HepG2 (cell line): ENCODE results near the gene TMEM158. TPM values are rescaled to one million over a fixed set of nuclear protein-coding genes. Genes with fewer than 3 reads are reported as not detected.

Experiments
- ATAC-seq: fragments of 200-7000 bp; cut with Tn5 transposase; 3 replicates; pipeline ENCODE4 v1.9.1; 2020; ENCODE audit warnings: mild to moderate bottlenecking, moderate library complexity
- BruUV-seq: library from RNA; stranded (reverse); fragments of 400-500 nt; replicated peaks from 2 replicates; lab custom pipeline; 2021; lab: Mats Ljungman, UMichigan
- CTCF ChIA-PET: fragments of 300-600 bp; formaldehyde crosslinking; extraction: SDS; loops from one replicate; lab custom pipeline; 2021; ENCODE audit warnings: low total read pairs, inconsistent platforms, low intra/inter-chr PET ratio; lab: Yijun Ruan, JAX
- POLR2A ChIA-PET: fragments of 350-600 bp; sonication (Branson Sonifier 250); formaldehyde crosslinking; loops from one replicate; lab custom pipeline; 2020; ENCODE audit warnings: antibody characterized with exemption, inconsistent platforms; lab: Yijun Ruan, JAX
- DNase-seq: peaks from one replicate; pipeline ENCODE4 v3.0.0-alpha.2; 2015; ENCODE audit warnings: low spot score
- FAIRE-seq: peaks from 3 replicates; lab custom pipeline; 2011; peaks lifted over from hg19 to GRCh38; lab: Jason Lieb, UNC
- H2AFZ ChIP-seq: one replicate; pipeline ENCODE4 v1.6.1; 2011; ENCODE audit warnings: low read length, inconsistent platforms
- H3K27ac ChIP-seq: fragments of 300-600 bp; 3 replicates; pipeline ENCODE4 v1.8.0; 2011; ENCODE audit warnings: mixed run types, mild to moderate bottlenecking, mixed read lengths, low read length, inconsistent platforms; ENCODE audit not compliant: insufficient read depth; ENCODE audit errors: extremely low read length
- H3K27me3 ChIP-seq, 2 experiments: fragments of 200-600 bp in 1 of 2; 2 replicates in 1 of 2; 3 replicates in 1 of 2; pipeline versions ENCODE4 v1.6.0 to v1.8.0; 2011; ENCODE audit warnings: low read length in 2 of 2, mild to moderate bottlenecking in 2 of 2, moderate library complexity in 2 of 2, inconsistent platforms in 1 of 2; ENCODE audit not compliant: insufficient read depth in 2 of 2, control insufficient read depth in 1 of 2
- H3K36me3 ChIP-seq, 2 experiments: fragments of 200-600 bp in 1 of 2; replicated peaks in 1 of 2; 2 replicates in 1 of 2; 3 replicates in 1 of 2; pipeline versions ENCODE4 v1.5.1 to v1.8.0; 2011; ENCODE audit warnings: low read length in 2 of 2, inconsistent platforms in 1 of 2; ENCODE audit not compliant: insufficient read depth in 2 of 2, control insufficient read depth in 1 of 2
- H3K4me1 ChIP-seq: 2 replicates; pipeline ENCODE4 v1.5.1; 2012; ENCODE audit warnings: low read length, inconsistent platforms; ENCODE audit not compliant: insufficient read depth
- H3K4me2 ChIP-seq: 2 replicates; pipeline ENCODE4 v1.6.0; 2011; ENCODE audit warnings: low read depth, low read length, inconsistent platforms
- H3K4me3 ChIP-seq, 3 experiments: fragments of 200-600 bp in 1 of 3; sonication (generic), shearing (Covaris generic) in 1 of 3; replicated peaks in 1 of 3; 2 replicates each; pipeline ENCODE4 v1.5.1; 2011 to 2016; ENCODE audit warnings: low read length in 3 of 3, inconsistent platforms in 2 of 3, low read depth in 2 of 3, mild to moderate bottlenecking in 2 of 3, control low read depth in 1 of 3, mixed read lengths in 1 of 3; ENCODE audit not compliant: insufficient read depth in 1 of 3
- H3K79me2 ChIP-seq: one replicate; pipeline ENCODE4 v1.6.1; 2011; ENCODE audit warnings: low read length, inconsistent platforms; ENCODE audit not compliant: insufficient read depth
- H3K9ac ChIP-seq: 2 replicates; pipeline ENCODE4 v1.6.0; 2011; ENCODE audit warnings: mild to moderate bottlenecking, low read depth, low read length, inconsistent platforms; ENCODE audit not compliant: insufficient read depth
- H3K9me3 ChIP-seq: 2 replicates; pipeline ENCODE4 v1.5.1; 2012; ENCODE audit warnings: mild to moderate bottlenecking, low read length
- H4K20me1 ChIP-seq: 2 replicates; pipeline ENCODE4 v1.6.0; 2011; ENCODE audit warnings: inconsistent platforms, mild to moderate bottlenecking, low read length, moderate library complexity; ENCODE audit not compliant: insufficient read depth
- ATF7-NPFF ChIP-seq: sonication (generic); formaldehyde crosslinking; IDR thresholded peaks from 2 replicates; pipeline ENCODE4 v1.8.1; 2023; ENCODE audit warnings: mild to moderate bottlenecking, low read depth, missing genetic modification reagents, moderate library complexity
- FOXK1 ChIP-seq: sonication (generic); formaldehyde crosslinking; IDR thresholded peaks from 2 replicates; pipeline ENCODE4 v1.4.0; 2020; ENCODE audit warnings: low read depth, missing genetic modification reagents, borderline replicate concordance
- NFE2L1 ChIP-seq: sonication (generic); formaldehyde crosslinking; IDR thresholded peaks from 2 replicates; pipeline ENCODE4 v1.4.0; 2020; ENCODE audit warnings: missing genetic modification reagents, mild to moderate bottlenecking, borderline replicate concordance
- SP5 ChIP-seq: IDR thresholded peaks from 2 replicates; pipeline ENCODE4 v1.6.1; 2016; ENCODE audit warnings: low read depth, borderline replicate concordance
- ZBED4 ChIP-seq: sonication (generic); formaldehyde crosslinking; IDR thresholded peaks from 2 replicates; pipeline ENCODE4 v1.4.0; 2020; ENCODE audit warnings: missing genetic modification reagents, borderline replicate concordance
- ZNF24 ChIP-seq: fragments of 450-650 bp; IDR thresholded peaks from 2 replicates; pipeline ENCODE4 v1.6.1; 2017; ENCODE audit warnings: antibody characterized with exemption, mild to moderate bottlenecking
- ZNF431 ChIP-seq: sonication (generic); formaldehyde crosslinking; IDR thresholded peaks from 2 replicates; pipeline ENCODE4 v1.9.0; 2022; ENCODE audit warnings: missing genetic modification reagents, low read depth, mild to moderate bottlenecking, borderline replicate concordance
- ZNF550 ChIP-seq: sonication (generic); formaldehyde crosslinking; IDR thresholded peaks from 2 replicates; pipeline ENCODE4 v1.4.0; 2020; ENCODE audit warnings: mild to moderate bottlenecking, missing genetic modification reagents, borderline replicate concordance
- WGBS: methylation state at CpG from one replicate; pipeline ENCODE4 v1.1.6; 2017; ENCODE audit warnings: low lambda C conversion rate; 5-methylcytosine and 5-hydroxymethylcytosine counted together
- in situ Hi-C: cut with HindIII; loops from 2 replicates; pipeline ENCODE4 v1.10.0; 2017; ENCODE audit warnings: low pct_unique_long_range_greater_than_20kb; ENCODE audit not compliant: extremely low pct_ligation_motif_present
- intact Hi-C: fragments of 100-400 bp; cut with micrococcal nuclease; formaldehyde crosslinking; loops from one replicate; pipeline ENCODE4 v1.10.0; 2022; ENCODE audit not compliant: unreplicated experiment
- polyA plus RNA-seq, 8 experiments: library from polyadenylated mRNA; depleted of rRNA in 3 of 8; stranded (reverse) in 7 of 8; unstranded in 1 of 8; fragments of >200 nt; fragmentation: Illumina TruSeq in 4 of 8; extraction: Trizol in 4 of 8; gene quantifications; 2 replicates each; pipeline versions ENCODE4 v1.2.1 to v1.2.3, GENCODE V29; 2011 to 2016; ENCODE audit warnings: low read depth in 4 of 8, missing spikeins in 1 of 8, mixed read lengths in 1 of 8; ENCODE audit not compliant: insufficient read depth in 1 of 8
- total RNA-seq, 5 experiments: library from RNA; depleted of rRNA; stranded (reverse); fragments of >200 nt; fragmentation: Illumina TruSeq; extraction: Trizol; gene quantifications; 2 replicates each; pipeline ENCODE4 v1.2.3, GENCODE V29; 2016; ENCODE audit warnings: low read depth in 1 of 5

Gene TMEM158
- total and polyA plus RNA-seq, 2 of the 13 experiments (the other 11 are each of a cell fraction or from before 2014, with no cell fraction given): 0.13 TPM; not detected in 1

DNA sequence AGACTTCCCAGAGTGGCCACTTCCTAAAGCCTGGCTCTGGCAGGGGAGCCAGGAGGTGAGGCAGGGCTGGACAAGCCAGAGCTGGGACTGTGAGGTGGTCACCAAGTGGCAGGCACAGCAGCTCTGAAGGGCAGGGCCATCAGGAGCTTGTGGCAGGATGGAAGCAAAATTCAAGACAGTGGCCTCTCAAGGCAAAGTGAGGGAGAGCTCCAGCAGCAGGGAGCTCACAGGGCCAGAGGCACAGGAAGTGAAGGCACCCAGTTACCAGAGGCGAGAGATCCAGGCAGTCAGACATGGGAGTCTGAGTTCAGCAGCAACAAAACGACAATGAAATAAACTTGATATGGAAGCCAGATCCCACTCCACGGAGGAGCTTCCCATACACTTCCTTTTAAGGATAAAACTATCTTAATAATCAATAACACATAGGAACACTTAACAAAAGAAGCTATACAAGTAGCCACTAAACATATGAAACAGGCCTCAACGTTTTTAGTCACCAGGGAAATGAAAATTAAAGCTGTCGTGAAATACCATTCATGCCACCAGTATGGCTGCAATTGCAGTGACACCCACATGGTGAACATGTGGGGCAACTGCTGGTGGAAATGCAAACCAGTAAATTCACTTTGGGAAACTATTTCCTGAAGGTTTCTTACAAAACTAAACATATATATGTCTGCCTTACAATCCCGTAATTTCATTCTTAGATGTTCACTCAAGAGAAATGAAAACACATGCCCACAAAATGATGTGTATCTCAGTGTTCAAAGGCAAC, 35.4 kb upstream of the TMEM158 start:
- Histone ChIP-seq H3K9ac (no peak overlapping the region), H3K27ac (no peak overlapping the region), H3K4me2 (no peak overlapping the region), H3K4me1 (no peaks in the 10 kb centered on the region), H3K36me3 (no peaks in the 10 kb centered on the region), H3K9me3 (no peaks in the 10 kb centered on the region), H4K20me1 (no peaks in the 10 kb centered on the region), H2AFZ (no peak overlapping the region), H3K4me3 (no peak overlapping the region), H3K27me3 (peaks cover 3 to 39% of the 10 kb centered on the region in 2 experiments; a peak in 3 of 5 replicates), H3K79me2 (no peaks in the 10 kb centered on the region)
- in situ Hi-C loops: no loop called here
- FAIRE-seq: no peak
- ATAC-seq: no peak
- DNase-seq: no peak
- no TSS peak for BruUV-seq
- ChIA-PET POLR2A (no interaction called here), CTCF (no interaction called here)
- TF ChIP-seq ZNF24: no peak
- no peak for TF ChIP-seq ZNF431 (CRISPR knock-in tag)
- intact Hi-C loops: no loop called here
- WGBS: 14% methylated on average over 6 of the region's 6 CpGs

- no peaks in the 10 kb centered on the region for H3K4me1 ChIP-seq
- ChIA-PET POLR2A (no interaction called here), CTCF (no interaction called here)
- no peak overlapping the region for H3K4me3 ChIP-seq
- H3K4me2 ChIP-seq: no peak overlapping the region
- H3K27ac ChIP-seq: no peak overlapping the region
- H3K36me3 ChIP-seq: no peaks in the 10 kb centered on the region
- H4K20me1 ChIP-seq: no peaks in the 10 kb centered on the region
- no peaks in the 10 kb centered on the region for H3K9me3 ChIP-seq
- H2AFZ ChIP-seq: no peak overlapping the region
- peaks cover 4 to 37% of the 10 kb centered on the region in 2 experiments; a peak in 4 of 5 replicates for H3K27me3 ChIP-seq
- no peak for TF ChIP-seq NFE2L1 (CRISPR knock-in tag)
- TF ChIP-seq ZNF550 (CRISPR knock-in tag): no peak
- TF ChIP-seq ATF7-NPFF: no peak
- no peak for TF ChIP-seq FOXK1 (CRISPR knock-in tag)
- no peak for TF ChIP-seq SP5 (CRISPR knock-in tag)
- TF ChIP-seq ZBED4 (CRISPR knock-in tag): no peak
- no TSS peak for BruUV-seq
- ATAC-seq: no peak
- no peak for FAIRE-seq
- DNase-seq: no peak
- in situ Hi-C loops: no loop called here
- intact Hi-C loops: no loop called here
- no peak overlapping the region for H3K9ac ChIP-seq
- H3K79me2 ChIP-seq: no peaks in the 10 kb centered on the region
These were observed 33.0 kb upstream of the TMEM158 start for GRCh38 chr3:45259133-45259532.
